C4-2B (cell line): Measurements from ENCODE around the gene ACOT7.

Experiments used
- H3K27ac ChIP-seq: fragments of 450-650 bp; 2 replicates; pipeline ENCODE4 v1.5.1; 2017
- CTCF ChIP-seq: fragments of 450-650 bp; conservative IDR thresholded peaks from 2 replicates; pipeline ENCODE4 v1.5.1; 2017; ENCODE audit warnings: mild to moderate bottlenecking
- ZFX ChIP-seq: fragments of 450-650 bp; IDR thresholded peaks from 2 replicates; pipeline ENCODE4 v1.6.1; 2017

ACOT7 gene

DNA sequence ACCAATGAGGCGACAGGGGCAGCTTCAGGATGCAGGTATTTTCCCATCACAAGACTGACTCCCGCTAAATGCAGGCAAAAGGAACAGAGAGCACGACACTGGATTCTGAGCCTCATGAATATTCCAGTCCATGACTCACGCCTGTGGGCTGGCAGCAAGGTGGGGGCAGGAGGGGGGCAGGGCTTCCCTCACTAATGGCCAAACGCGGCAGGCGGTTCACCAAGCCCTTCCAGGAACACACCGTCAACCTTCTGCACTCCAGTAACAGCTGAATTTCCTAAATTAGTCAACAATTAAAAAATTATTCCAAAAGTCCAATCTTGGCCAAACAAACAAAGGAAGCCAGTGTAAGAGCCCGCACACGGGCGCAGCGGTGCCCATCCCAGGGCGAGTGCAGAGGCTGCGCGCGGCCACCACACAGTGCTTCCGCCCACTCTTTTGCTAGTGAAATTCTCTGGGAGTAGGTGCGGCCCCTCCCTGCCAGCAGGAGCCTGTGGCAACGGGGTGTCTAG, 120.1 kb downstream of the ACOT7 start:
- H3K27ac ChIP-seq, result no peak overlapping the region
- no peak for TF ChIP-seq CTCF
- no peak for TF ChIP-seq ZFX

DNA sequence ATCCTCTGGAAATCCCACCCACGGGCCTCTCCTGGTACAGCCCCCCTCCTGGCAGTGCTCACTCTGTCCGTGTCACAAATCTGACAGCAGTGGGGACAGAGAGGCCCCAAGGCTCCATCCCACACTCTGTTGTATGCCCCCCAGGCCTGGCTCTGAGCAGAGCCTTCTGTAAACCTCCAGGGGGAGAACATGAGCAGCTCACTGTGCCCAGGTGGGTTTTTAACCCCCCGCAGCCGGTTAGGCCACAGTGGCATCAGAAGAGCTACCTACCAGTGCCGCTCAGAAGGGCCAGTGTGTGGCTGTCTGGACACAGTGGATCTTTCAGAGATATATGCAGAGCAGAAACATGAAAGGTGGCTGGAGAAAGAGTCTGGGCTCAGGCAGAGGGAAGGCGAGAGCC, 120.7 kb downstream of the ACOT7 start:
- TF ChIP-seq CTCF (no peak), ZFX (no peak)
- H3K27ac ChIP-seq, result no peak overlapping the region

GRCh38 chr1:6272452-6272851, 121.1 kb downstream of the ACOT7 start:
- TF ChIP-seq CTCF (no peak), ZFX (no peak)
- H3K27ac ChIP-seq, result no peak overlapping the region

DNA sequence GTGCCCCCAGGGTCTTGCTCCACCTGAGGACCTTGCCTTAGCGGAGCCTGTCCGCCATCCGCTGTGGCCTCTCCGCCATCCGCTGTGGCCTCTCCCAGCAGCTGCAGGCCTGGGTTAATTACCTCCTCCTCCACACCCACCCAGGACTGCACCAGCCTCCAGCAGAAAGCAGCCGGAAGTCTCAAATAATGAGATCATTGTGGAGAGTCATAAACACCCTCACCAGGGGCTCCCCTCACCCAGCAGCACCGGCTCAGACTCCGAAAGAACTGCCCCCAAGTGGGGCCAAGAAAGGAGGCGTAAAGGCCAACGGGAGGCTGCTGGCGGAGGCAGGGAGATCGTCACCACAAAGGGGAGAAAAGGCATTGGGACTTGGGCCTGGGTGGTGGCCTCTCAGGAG, 122.0 kb downstream of the ACOT7 start:
- no peak overlapping the region for H3K27ac ChIP-seq
- TF ChIP-seq CTCF, result no peak
- TF ChIP-seq ZFX, result no peak

DNA sequence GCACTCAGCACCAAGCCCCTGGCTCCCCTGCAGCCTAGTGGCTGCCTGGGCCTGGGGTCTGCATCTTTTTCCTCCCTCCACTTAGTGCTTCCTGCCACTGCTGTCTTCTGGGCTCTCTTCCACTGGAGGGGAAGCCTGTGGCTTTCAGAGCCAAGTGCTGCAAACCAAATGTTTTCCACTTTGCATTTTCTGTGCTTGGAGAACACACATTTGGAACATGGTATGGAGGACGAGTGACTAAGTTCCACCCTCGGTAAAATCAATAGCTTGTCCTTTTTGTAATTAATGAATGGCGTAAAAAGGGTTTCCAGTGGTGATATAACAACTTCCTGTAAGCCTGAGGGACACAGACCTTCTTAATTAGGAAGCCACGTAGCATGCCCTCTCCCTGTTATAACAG, 122.6 kb downstream of the ACOT7 start:
- TF ChIP-seq CTCF (no peak), ZFX (no peak)
- H3K27ac ChIP-seq, result no peak overlapping the region

DNA sequence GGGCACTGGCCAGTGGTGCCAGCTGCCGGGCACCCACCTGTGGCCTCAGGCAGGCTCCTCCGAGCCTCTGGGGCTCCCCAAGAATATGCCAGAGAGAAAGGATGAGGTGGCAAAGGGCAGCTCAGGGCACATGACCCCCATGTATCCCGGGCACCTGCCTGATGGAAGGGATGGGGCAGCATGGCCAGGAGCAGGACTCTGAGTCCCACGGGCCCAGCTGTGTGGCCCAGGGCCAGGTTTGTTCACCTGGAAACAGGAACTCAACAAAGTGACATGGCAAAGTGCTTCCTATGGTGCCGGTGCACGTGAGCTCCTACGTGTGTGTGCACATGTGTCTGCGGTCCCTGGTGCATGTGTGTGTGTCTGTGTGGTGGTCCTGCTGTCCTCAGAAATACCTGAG, 123.2 kb downstream of the ACOT7 start:
- TF ChIP-seq CTCF, result no peak
- no peak for TF ChIP-seq ZFX
- H3K27ac ChIP-seq, result no peak overlapping the region

DNA sequence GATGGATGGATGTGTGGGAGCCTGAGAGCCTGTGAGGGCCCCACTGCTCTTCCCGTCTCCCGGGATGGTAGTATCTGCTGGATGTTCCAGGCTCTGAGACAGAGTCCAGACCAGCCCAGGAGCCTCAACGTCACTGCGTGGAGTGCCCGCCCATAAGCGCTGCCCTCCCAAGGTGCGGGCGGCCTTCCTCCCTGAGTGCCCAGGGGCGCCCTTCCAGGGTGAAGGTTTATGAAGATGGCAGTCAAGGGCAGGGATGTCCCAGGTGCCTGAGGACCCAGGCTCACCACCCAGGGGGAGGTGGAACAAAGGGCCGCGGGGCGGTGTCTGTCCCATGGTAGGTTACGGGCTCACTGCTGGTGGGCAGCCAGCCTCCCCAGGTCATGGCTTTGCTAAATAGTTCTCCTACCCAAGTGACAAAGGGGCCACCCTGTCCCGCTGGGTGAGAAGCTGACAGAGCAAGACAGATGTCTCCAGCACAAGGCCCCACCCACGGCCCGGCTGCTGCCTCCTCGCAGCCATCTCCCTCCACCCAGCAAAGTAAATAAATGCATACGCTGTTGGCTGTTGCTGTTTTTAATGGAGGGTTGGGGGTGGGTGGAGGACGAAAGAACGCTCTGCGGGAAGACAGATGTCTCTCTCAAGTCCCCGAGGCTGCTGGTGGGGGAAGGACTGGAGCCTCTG, 123.7 kb downstream of the ACOT7 start:
- TF ChIP-seq CTCF (no peak), ZFX (no peak)
- H3K27ac ChIP-seq, result no peak overlapping the region
